ENCODE measurements around the gene IPO7.
"Not testable (repeated sequence)": the region's sequence is repeated elsewhere in the genome, so short reads cannot be mapped to it uniquely, and the experiment has no call there.

IPO7 gene

DNA sequence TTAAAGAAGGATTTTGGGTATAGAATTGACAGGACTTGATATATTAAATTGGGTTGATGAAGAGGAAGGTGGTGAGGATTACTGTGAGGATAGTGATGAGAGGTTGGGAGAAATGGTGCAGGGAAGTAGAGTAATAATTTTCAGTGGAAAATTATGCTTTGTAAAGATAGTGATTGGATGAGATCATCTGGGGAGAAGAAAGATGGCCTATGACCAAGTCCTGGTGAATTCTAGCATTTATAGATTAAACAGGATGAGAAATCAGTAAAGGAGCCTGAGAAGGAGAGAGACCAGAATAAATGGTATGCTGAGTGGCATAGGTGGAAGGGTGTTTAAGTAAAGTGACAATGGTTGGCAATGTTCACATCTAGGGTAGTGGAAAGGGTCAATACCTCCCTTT is 15.0 kb downstream of the IPO7 start:
- no peak for DNase-seq (ENCODE audit: low spot score)

DNA sequence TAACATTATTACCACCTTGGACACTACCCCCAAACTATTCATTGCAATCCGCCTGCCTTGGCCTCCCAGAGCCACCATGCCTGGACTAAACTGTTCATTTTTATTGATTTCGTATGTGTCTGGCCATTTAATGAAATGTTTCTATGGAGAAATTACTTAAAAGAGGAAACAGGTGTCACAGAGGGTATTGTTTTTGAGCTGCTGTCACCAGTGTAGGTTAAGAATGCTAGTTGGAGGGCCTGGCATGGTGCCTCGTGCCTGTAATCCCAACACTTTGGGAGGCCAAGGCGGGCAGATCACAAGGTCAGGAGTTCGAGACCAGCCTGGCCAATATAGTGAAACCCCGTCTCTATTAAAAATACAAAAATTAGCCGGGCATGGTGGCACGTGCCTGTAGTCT is 17.4 kb downstream of the IPO7 start:
- not testable (repeated sequence) for DNase-seq (ENCODE audit: low spot score)

DNA sequence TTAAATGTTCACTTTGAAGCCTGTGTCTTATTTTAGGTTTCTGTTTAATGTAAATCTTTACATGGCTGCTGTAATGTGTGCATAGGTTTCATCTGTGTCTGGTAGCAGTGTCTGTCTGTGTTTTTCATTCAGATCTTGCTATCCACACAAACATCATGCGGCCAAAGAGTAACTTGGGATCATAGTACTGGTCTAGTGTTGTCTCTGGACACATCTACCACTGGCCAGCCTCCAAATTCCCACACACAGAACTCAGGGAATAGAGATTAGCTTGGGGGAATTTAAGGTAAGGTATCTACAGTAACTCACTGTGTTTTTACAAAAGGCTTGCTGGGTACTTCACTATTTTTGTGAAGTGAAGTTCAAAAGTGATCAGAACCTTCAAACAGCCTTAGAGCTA is 44.3 kb downstream of the IPO7 start:
- DNase-seq (ENCODE audit: low spot score) = no peak

DNA sequence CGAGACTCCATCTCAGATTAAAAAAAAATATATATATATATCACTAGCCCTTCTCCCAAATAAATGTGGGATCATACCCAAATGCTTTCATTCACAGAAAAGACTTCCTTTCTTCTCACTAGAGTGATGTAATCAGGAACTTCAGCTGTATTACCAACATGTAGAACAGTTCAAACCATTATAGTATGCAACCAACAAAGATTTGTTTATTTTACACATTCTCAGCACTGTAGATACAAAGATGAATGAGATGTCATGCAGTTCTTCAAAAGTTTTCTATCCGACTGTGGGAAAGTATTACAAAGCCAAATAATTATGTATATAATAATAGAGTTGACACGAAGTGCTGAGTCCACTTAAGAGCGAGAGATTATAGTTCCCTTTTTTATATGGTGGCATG is 54.2 kb downstream of the IPO7 start:
- DNase-seq (ENCODE audit: low spot score) = no peak

DNA sequence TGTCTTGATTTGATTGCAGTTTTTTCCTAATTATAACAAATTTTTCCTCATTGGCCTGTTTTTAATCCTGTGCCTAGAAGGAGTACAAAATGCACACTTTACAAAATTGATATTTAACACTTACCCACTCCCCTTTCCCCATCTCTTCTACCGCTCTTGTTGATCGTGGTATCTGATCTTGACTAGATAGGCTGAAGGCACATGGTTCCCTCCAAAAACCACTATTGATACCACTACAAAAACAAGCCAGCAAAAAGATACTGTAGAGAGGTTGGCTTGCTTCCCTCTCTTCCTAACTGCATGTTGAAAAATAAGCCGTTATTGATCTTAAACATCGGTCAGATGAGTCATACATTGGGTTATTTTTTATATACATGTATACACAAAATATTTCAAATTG is 61.8 kb downstream of the IPO7 start:
- no peak for DNase-seq (ENCODE audit: low spot score)

DNA sequence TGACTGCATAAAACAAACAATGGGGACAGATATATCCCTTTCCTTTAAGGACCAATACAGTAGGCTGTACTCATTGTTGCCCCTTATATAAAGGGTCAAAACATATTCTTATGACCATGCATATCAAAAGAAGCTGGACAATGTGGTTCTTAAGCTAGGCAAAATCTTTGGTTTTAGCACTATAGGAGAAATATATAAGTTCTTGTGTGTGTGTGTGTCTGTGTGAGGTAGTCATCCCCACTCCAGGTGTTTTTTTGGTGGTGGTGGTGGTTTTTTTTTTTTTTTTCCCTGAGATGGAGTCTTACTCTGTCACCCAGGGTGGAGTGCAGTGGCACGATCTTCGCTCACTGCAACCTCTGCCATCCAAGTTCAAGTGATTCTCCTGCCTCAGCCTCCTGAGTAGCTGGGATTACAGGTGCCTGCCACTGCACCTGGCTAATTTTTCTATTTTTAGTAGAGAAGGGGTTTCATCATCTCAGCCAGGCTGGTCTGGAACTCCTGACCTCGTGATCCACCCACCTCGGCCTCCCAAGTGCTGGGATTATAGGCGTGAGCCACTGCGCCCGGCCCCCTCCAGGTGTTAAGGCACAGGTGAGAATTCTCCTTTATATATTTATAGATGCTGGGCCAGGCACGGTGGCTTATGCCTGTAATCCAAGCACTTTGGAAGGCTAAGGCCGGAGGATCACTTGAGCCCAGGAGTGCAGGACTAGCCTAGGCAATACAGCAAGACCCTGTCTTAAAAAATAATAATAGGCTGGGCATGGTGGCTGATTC is 64.3 kb downstream of the IPO7 start:
- DNase-seq (ENCODE audit: low spot score) = no peak

DNA sequence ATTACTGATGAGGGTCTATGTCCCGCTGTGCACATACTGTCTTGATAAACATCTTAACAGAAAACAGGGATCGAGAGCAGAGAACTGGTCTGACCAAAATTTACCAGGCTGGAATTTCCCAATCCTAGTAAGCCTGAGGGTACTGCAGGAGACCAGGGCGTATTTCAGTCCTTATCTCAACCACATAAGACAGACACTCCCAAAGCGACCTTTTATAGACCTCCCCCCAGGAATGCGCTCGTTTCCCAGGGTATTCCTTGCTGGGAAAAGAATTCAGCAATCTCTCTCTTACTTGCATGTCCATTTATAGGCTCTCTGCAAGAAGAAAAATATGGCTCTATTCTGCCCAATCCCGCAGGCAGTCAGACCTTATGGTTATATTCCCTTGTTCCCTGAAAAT is 67.6 kb downstream of the IPO7 start:
- not testable (repeated sequence) for DNase-seq (ENCODE audit: low spot score)

DNA sequence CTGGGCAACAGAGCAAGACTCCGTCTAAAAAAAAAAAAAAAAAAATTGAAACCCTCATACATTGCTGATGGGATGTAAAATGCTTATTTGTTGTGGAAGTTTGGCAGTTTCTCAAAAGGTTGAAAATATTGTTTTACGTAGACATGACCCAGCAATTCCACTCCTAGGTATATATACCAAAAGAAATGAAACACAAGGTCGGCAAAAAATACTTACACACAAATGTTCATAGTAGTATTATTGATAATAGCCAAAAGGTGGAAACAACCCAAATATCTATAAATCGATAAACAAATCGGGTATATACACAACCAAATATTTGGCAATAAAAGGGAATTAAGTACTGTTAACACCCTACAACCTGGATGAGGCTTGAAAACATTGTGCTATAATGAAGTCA is 71.3 kb downstream of the IPO7 start:
- DNase-seq (ENCODE audit: low spot score) = no peak

DNA sequence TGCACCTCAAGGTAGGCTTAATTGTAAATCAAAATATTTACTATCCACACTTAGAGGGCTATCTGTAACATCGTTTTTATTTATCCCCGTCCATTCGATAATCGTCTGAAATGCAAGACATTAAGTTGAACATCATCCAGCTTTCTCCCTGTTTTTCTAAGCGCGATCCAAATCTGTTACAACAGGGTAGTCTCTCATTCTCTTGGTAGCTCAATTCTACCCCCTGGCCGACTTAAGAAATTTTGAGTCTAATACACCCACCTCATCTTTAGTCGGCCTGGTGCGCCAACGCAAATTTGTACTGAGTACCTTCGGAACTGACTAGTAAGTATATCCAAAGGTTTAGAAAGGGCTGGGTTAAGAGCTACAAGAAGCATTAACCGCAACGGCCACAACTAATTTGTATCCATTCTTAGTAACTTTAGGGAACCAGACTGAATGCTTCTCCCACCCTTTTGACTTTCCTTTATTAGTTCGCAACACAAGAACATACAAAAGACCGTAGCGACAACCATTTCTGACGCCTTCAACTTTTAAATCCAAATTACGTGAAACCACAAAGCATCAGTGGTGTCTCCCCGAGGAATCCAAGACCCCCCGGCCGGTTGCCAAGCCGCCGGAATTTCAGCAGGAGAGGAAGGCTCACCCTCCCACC is 75.3 kb downstream of the IPO7 start:
- no peak for DNase-seq (ENCODE audit: low spot score)

DNA sequence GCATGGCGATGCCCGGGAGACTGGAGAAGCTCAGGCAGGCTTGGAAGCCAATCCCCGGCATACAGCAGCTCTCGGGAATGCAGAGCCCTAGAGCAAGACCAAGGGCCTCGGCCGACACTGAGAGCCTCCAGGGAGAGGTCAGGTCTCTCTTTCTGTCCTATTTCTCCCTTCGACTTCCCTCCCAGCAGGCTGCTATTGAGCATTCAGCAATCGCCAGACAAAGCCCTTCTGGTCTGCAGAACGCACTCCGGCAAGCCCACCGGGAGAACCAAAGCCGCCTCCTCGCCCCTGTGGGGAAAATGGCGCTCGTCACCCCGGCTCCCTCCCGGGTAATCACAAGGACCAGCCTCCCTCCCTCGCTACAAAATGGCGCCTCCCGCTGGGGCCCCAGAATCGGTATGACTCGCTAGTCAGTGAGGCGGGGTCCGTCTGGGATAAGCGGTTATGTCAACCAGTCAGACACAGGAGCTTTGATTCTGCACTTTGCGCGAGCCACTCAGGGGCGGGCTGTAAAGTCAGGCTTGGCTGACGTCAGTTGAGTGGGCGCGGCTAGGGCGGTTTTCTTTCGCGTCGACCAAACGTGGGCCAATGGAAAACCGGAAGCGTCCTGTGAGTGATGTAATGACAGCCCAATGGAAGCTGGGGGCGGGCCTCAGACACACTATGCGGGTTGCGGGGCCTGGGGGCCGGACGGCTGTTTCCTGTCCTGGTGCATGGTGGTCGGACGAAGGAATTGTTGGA is 76.0 kb downstream of the IPO7 start, which contains the start of gene ZNF143:
TSS of gene ZNF143 (plus strand) at position 691 of the 741 bp plus-strand sequence. CDS start 10,297 bp downstream, outside the sequence.
- peak; percentile 95 for DNase-seq (ENCODE audit: low spot score)

DNA sequence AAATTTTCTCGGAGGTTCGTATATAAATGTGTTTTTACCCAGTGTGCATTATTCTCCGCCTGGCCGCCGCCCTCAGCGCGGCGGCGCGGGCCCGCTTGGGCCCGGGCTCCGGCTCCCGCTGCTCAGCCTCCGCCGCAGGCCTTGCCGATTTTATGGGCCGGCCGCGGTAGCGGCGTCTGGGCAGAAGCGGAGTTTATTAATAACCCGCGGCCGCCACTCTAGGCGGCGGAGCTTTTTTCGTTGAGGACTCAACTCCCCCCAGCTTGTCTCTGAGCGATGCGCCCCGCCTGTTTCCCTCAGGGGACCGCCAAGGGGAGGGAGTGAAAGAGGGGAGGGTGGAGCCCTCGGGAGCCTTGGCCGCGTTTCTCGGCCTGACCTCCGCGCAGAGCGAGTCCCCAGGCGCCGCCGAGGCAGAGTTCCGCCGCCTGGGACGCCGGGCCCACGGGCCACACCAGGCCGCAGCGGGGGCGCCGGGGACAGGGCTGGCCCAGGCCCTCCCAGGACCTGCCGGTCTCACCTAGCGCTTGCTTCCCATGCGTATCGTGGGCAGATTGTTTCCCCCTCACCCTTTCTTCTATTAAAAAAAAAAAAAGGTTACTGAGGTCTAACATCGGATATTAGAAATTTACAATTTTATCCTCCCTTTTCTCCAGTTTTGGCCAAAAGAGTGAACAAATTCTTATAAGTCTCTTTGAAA is 76.8 kb downstream of the IPO7 start:
- DNase-seq (ENCODE audit: low spot score) = peak; percentile 70

DNA sequence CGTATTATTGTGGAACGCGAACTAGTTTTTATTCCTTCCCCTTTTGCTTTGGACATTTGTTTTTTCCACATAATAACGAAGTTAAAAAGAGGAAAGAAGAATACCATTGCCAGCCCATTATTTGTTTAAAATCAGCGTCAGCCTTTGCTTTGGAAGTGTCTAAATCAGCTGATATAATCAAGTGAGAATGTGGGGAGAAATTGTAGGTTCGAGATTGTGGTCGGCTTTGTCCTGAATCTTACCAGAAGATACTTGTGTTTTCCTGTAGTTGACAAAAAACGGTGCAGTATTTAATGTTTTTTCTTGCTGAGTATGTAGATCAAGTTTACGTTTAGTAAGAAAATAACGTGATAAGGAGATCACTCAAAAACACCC is 77.3 kb downstream of the IPO7 start:
- DNase-seq (ENCODE audit: low spot score) = no peak

DNA sequence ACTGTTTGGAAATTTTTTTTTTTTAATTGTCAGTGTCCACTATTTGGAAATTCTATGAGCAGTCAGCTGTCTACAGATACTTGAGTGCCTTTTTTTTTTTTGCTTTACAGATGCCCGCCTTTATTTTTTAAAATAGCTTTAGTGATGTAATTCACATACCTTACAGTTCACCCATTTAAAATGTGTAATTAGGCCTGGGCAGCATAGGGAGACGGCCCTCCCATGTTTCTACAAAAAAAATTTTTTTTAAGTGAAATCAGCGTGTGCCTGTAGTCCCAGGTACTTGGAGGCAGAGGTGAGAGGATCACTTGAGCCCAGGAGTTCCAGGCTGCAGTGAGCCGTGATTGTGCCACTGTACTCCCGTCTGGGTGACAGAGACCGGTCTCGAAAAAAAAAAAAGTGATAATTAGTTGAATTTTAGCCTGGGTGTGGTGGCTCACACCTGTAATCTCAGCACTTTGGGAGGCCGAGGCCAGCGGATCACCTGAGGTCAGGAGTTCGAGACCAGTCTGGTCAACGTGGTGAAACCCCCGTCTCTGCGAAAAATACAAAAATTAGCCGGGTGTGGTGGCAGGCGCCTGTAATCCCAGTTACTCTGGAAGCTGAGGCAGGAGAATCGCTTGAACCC is 77.8 kb downstream of the IPO7 start:
- DNase-seq (ENCODE audit: low spot score) = no peak

DNA sequence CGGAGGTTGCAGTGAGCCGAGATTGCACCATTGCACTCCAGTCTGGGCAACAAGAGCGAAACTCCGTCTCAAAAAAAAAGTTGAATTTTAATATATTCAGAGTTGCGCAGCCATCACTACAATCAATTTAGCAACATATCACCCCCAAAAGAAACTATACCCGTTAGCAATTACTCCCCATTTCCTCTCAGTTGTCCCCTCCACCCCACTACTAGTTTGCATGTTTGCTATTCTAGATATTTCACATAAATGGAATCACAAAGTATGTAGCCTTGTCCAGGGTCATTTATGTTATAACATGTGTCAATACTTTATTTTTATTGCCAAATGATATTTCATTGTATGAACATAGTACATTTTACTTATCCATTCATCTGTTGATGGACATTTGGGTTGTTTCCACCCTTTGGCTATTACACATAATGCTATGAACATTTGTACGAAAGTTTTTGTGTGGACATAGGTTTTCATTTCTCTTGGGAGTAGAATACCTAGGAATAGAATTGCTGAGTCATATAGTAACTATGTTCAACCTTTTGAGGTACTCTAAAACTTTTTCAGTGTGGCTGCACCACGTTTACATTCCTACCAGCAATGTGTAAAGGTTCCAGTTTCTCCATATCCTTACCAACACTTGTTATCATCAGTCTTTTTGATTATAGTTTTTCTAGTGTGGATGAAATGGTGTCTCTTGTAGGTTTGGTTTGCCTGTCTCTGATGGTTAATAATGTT is 78.5 kb downstream of the IPO7 start:
- DNase-seq (ENCODE audit: low spot score) = no peak

DNA sequence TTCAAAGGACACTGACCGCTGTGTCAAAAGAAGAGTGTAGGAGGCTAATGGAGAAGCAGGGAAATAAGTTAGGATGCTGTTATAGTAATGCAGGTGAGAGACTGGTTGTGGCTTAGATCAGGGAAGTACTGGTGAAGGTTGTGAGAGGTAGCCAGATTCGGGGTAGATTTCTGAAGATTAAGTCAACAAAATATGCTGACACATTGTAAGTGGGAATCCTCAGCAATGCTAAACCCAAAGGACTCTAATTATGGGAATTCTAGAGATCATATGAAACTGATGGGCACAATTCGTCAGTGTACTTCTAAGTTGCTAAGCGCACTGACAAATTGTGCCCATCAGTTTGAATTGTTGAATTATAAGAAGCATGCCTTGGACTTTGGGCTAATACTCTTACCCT is 86.3 kb downstream of the IPO7 start:
- no peak for DNase-seq (ENCODE audit: low spot score)

DNA sequence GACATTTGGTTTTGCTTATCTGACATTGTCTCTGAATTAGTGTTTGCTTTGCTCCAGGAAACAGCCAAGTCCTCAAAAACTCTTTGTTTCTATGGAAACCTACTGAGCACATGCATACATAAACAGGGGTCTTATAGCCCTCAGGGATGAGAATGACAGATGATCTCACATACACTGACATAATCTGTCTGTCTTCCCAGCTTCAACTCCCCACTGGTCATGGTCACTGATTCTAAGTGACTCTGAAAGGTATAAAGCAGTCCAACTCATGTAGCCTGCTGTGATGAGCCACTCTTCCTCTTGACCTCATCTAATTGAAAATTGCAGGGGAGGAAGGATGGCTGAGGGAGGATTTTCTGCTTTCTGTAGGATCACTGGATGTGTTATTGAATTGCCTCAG is 89.0 kb downstream of the IPO7 start:
- DNase-seq (ENCODE audit: low spot score) = no peak

DNA sequence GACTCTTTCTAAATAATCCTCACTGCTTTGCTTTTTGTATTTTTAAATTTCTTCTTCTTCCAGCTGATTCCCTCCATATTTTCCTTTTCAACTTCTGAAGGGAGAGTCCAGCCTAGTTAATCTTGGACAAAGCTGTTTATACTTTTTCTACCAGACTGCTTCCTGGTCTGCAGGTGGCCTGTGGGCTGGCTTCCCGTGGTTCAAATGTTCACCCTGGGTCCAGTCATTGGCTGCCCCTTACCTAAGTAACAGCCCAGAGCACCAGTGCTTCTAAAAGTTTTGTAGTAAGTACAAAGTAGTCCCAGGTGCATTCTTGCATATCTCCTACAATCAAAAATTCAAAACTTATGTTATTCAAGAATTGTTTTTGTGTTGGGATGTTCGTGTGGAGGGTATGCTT is 95.4 kb downstream of the IPO7 start:
- DNase-seq (ENCODE audit: low spot score) = no peak

DNA sequence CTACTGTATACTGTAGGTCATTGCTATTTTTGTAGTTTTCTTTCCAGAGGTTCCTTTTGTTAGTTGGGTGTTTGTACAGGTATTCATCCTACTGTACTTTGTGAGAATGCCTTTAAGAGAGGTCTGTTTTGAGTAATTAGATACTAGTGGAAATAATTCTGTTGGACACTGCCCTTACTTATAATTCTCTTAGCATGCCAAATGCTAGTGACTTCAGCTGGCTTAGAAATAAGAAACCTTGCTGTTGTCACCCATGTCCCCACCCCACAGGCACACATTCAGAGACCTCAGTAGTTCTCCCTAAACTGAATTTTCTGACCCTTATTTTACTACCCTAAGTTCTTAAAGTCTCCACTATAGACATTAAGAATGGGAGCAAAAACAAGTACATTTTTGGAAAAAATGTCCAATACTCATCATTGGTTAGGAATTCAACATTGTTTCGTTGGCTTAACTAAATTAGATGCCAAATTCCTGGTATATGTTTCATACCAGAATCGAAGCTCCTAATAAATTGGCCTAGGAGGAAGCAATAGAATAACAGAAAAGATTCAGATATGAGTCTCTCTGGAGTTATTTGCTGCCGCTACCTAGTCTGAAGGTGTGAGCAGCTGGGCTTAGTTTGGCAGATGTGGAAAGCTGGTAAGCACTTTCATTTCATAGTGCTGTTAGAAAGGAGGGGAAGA is 104.8 kb downstream of the IPO7 start:
- DNase-seq (ENCODE audit: low spot score) = no peak

DNA sequence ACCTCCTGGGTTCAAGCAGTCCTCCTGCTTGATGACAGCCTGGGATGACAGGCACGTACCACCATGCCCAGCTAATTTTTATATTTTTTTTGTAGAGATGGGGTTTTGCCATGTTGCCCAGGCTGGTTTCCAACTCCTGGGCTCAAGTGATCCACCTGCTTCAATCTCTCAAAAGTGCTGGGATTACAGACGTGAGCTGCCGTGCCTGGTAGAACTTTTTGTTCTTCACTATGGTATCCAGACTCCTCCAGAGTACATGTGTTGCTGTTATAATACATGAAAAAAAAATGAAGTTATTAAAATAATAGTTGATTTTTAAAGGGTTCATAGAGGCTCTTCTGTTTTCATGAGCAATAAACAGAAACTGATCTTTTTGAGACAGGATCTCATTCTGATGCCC is 105.9 kb downstream of the IPO7 start:
- DNase-seq (ENCODE audit: low spot score) = no peak

DNA sequence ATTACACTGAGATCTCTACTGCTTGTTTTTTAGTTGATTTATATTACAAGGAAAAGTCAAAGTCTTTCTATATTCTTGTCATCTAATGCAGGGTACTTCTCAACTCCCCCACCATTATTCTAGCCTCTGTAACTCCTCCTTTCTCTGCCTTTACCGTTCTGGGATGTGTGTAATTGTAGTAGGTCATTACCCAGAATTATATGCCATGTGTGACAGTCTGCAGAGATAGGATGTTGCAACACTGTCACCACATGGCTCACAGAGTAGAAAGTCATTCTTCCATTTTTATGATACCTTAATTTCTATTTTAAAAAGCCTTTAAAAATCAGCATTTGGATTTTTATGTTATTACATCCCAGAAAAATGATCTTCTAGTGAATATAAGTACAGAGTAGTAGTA is 109.0 kb downstream of the IPO7 start:
- DNase-seq (ENCODE audit: low spot score) = no peak

DNA sequence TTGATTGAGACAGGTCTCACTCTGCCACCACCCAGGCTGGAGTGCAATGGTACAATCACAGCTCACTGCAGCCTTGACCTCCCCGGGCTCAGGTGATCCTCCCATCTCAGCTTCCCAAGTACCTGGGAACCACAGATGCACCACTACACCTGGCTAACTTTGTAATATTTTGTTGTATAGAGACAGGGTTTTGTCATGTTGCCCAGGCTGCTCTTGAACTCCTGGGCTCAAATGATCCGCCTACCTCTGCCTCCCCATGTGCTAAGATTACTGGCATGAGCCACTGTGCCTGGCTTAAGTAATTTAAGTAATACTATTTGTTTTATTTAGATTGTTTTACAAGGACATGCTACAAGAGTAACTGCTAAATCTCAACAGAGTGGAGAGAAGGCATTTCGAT is 109.9 kb downstream of the IPO7 start:
- DNase-seq (ENCODE audit: low spot score) = no peak
